D721Med (cell line): Measurements from ENCODE around the gene PPP1CC.

ENCODE experiments used
- DNase-seq: peaks from one replicate; pipeline ENCODE4 v3.0.0; 2011; ENCODE audit warnings: low spot score; ENCODE audit not compliant: insufficient read length
- FAIRE-seq: peaks from 2 replicates; lab custom pipeline; 2011; peaks lifted over from hg19 to GRCh38; lab: Jason Lieb, UNC
- TF ChIP-seq, protein P1 (sequence below): IDR thresholded peaks from 2 replicates; pipeline ENCODE4 v1.5.1; 2012; ENCODE audit warnings: mild to moderate bottlenecking, control low read depth; ENCODE audit not compliant: insufficient read depth; ENCODE audit errors: missing control alignments

The PPP1CC gene

DNA sequence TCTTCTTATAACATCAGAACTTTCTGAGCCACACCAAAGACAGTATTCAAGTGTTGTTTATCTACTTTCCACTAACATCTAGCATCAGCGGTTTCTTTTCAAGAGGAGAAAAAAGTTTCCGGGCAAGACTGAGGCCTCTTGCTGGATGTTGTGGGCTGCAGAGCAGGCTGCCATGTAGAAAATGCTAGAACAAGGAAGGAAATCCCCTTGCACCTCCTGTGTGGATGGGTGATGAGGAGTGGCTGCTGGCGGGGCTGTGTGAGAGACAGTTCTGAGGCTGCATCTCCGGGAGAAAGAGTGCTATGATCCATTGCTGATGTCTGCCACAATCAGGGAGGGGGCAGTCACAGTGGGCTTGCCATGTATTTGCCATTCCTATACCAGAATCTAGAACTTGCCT is 37.8 kb upstream of the PPP1CC start:
- no peak for DNase-seq
- TF ChIP-seq, protein P1, sequence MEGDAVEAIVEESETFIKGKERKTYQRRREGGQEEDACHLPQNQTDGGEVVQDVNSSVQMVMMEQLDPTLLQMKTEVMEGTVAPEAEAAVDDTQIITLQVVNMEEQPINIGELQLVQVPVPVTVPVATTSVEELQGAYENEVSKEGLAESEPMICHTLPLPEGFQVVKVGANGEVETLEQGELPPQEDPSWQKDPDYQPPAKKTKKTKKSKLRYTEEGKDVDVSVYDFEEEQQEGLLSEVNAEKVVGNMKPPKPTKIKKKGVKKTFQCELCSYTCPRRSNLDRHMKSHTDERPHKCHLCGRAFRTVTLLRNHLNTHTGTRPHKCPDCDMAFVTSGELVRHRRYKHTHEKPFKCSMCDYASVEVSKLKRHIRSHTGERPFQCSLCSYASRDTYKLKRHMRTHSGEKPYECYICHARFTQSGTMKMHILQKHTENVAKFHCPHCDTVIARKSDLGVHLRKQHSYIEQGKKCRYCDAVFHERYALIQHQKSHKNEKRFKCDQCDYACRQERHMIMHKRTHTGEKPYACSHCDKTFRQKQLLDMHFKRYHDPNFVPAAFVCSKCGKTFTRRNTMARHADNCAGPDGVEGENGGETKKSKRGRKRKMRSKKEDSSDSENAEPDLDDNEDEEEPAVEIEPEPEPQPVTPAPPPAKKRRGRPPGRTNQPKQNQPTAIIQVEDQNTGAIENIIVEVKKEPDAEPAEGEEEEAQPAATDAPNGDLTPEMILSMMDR: no peak
- FAIRE-seq: no peak

DNA sequence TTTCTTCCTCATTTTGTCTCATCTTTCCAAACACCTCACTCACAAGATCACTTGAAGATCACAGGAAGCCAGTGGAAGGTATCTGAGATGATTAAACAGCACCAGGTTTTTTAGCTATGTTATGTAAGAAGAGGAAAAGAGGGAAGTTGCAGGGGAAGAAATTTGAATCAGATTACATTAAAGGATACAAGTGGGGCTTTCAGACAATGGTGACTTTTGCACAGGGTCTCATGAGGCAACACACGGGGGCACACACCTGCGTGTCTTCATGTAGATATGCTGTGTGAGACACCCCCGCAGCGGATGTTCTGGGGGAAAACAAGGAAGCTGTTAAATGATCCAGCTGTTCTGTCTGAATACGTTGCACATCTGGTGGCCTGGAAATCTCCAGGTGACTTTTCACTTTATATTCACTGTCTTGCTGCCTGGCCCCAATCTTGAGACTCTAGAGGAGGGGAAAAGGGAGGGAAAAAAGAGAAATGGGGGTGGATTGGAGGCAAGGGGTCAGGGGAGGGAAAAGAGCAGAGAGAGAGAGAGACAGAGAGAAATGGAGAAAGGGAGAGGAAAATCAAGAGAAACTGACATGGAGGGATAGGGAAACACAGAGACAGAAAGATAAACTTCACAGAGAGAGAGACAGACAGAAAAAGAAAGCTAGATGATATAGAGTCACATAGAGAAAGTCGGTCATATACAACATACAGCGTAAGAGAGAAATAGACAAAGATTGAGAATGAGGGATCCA is 36.3 kb upstream of the PPP1CC start:
- FAIRE-seq (no peak), DNase-seq (no peak)
- TF ChIP-seq, protein P1: no peak

DNA sequence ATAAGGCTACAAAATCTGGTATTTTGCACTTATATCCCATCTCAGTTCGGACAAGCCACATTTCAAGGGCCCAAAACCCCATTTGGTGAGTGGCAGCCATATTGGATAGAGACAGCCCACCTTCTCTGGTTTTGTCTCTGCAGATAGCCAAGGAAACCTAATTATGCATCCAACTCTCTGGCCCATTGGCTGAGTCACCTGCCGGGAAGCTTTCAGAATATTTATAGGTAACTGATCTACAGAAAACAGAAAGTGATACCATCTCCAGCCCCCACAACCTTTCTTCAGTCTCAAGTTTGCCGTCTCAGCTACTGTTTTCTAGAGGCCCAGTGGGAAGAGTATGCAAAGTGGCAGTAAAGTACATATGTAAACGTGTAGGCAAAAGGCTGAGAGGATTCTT is 33.7 kb upstream of the PPP1CC start:
- FAIRE-seq (no peak), DNase-seq (no peak)
- TF ChIP-seq, protein P1: no peak

DNA sequence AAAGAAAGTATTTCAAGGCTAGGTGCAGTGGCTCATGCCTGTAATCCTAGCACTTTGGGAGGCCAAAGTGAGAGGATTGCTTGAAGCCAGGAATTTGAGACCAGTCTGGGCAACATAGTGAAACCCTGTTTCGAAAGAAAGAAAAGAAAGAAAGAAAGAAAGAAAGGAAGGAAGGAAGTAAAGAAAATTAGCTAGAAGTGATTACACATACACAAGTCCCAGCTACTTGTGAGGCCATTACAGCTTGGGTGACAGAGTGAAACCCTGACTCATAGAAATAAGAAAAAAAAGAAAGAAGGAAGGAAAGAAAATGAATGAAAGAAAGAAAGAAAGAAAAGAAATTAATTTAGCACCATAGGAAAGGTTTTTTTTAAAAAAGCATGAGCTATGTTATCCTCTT is 33.3 kb upstream of the PPP1CC start:
- DNase-seq (no peak), FAIRE-seq (no peak)
- TF ChIP-seq, protein P1: no peak

DNA sequence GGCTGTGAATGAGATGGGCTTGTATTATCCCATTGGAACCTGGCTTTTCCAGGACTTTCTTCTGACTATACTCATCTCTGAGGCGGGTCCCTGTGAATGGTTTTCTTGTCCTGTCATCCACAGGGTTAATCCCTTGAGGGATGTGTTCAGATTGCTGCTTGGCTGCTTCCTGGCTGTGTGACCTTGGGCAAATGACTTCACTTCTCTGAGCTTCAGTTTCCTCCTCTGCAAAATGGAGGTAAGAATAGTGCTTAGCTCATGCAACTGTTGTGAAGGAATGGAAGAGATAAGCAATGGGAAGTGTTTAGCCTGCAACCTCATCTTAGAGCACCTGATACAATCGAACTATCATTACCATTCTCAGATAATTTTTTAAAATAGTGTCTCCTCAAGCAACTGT is 32.1 kb upstream of the PPP1CC start:
- FAIRE-seq (no peak), DNase-seq (no peak)
- TF ChIP-seq, protein P1: no peak

DNA sequence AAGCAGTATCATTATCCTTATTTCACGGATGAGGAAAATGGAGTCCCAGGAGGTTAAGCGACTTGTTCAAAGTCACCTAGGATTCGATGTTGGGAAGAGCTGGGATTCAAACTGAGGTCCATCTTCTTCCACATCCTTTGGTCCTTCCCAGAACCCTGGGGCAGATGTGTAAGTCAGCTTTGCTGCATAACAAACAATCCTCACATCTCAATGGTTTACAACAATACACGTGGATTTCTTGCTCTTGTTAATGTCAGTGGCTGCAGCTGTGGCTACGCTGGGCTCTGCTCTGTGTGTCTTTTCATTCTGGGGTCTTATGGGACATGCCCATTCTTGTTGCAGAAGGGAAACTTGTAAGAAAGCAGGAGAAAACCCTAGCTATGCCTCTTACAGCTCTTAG is 26.3 kb upstream of the PPP1CC start:
- FAIRE-seq (no peak), DNase-seq (no peak)
- TF ChIP-seq, protein P1: no peak

DNA sequence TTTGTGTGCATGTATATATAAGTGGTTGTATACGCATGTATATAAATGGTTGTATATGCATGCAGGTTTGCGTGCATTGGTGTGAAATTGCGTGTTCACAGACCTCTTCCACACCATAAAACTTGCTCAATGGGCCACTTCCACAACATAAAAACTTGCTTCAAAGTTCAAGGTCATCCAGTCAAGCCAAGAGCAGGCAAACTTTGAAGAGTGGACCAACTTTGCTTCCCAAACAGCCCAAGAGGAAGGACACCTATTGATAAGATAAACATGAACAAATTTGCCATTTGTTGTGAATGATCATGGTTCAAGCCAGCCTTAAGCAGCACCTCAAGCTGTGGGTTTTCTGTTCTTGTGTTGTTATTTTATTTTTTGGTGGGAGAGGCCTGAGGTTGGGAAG is 25.2 kb upstream of the PPP1CC start:
- FAIRE-seq (no peak), DNase-seq (no peak)
- TF ChIP-seq, protein P1: no peak
